Spleen (tissue), 11 donors: ENCODE results near the gene QSOX1. TPM values are rescaled to one million over a fixed set of nuclear protein-coding genes. Genes with fewer than 3 reads are reported as not detected.

Experiments used
- DNase-seq: peaks from one replicate; pipeline ENCODE4 v3.0.0-alpha.2; 2020
- H3K27ac ChIP-seq, 8 donors: fragments of 200-600 bp; sonication (generic) in 7 of 8; 1 replicate in 4 of 8; 2 replicates in 4 of 8; pipeline versions ENCODE4 v1.5.0 to v1.8.0; 2016 to 2021; ENCODE audit warnings: inconsistent platforms in 4 of 8, mild to moderate bottlenecking in 4 of 8, moderate library complexity in 1 of 8
- H3K27me3 ChIP-seq, 7 donors: fragments of 200-600 bp; sonication (generic) in 6 of 7; replicated peaks in 1 of 7; 1 replicate in 4 of 7; 2 replicates in 3 of 7; pipeline versions ENCODE4 v1.5.0 to v1.8.0; 2016 to 2021; ENCODE audit warnings: inconsistent platforms in 3 of 7, mild to moderate bottlenecking in 1 of 7
- H3K36me3 ChIP-seq, 6 donors: fragments of 200-600 bp; sonication (generic) in 5 of 6; 1 replicate in 4 of 6; 2 replicates in 2 of 6; pipeline versions ENCODE4 v1.5.0 to v1.8.0; 2016 to 2021; ENCODE audit warnings: inconsistent platforms in 2 of 6
- H3K4me1 ChIP-seq, 6 donors: fragments of 200-600 bp; sonication (generic) in 5 of 6; 1 replicate in 3 of 6; 2 replicates in 3 of 6; pipeline versions ENCODE4 v1.5.0 to v1.8.0; 2016 to 2021; ENCODE audit warnings: inconsistent platforms in 3 of 6
- H3K4me3 ChIP-seq, 8 donors: fragments of 200-600 bp; sonication (generic) in 7 of 8; 1 replicate in 4 of 8; 2 replicates in 4 of 8; pipeline versions ENCODE4 v1.5.0 to v1.8.0; 2016 to 2021; ENCODE audit warnings: inconsistent platforms in 4 of 8, mild to moderate bottlenecking in 4 of 8, moderate library complexity in 2 of 8
- H3K9me3 ChIP-seq, 8 donors: fragments of 200-600 bp; sonication (generic) in 7 of 8; 1 replicate in 4 of 8; 2 replicates in 4 of 8; pipeline versions ENCODE4 v1.5.0 to v1.8.0; 2016 to 2021; ENCODE audit warnings: inconsistent platforms in 4 of 8
- CTCF ChIP-seq, 11 experiments: fragments of 200-600 bp in 7 of 11; fragments of 450-650 bp in 4 of 11; sonication (generic) in 4 of 11; IDR thresholded peaks in 8 of 11; conservative IDR thresholded peaks in 3 of 11; 1 replicate in 7 of 11; 2 replicates in 4 of 11; pipeline versions ENCODE4 v1.4.0 to v1.8.0; 2016 to 2021; ENCODE audit warnings: antibody characterized with exemption in 11 of 11, inconsistent platforms in 4 of 11, mild to moderate bottlenecking in 1 of 11
- POLR2A ChIP-seq, 3 donors: fragments of 450-650 bp; IDR thresholded peaks; one replicate each; pipeline ENCODE4 v1.5.1; 2017; ENCODE audit warnings: antibody characterized with exemption in 3 of 3, mild to moderate bottlenecking in 1 of 3
- POLR2AphosphoS5 ChIP-seq, 3 donors: sonication (generic); formaldehyde crosslinking; IDR thresholded peaks; one replicate each; pipeline ENCODE4 v1.5.1; 2017; ENCODE audit warnings: antibody characterized with exemption in 3 of 3
- WGBS, 5 donors: extraction: QIAGEN DNeasy Blood & Tissue Kit in 3 of 5; methylation state at CpG; one replicate each; pipeline versions ENCODE4 v1.1.5 to v1.1.7; 2013 to 2018; 5-methylcytosine and 5-hydroxymethylcytosine counted together
- intact Hi-C: fragments of 100-400 bp; cut with DNase I; formaldehyde crosslinking; loops from one replicate; pipeline ENCODE4 v1.15.0; 2023; ENCODE audit warnings: low total_unique reads
- polyA plus RNA-seq, 3 donors: library from polyadenylated mRNA; stranded (reverse); fragments of 200-250 nt; gene quantifications; one replicate each; pipeline ENCODE4 v1.2.1, GENCODE V29; 2013
- total RNA-seq, 7 donors: library from RNA; depleted of rRNA in 3 of 7; stranded (reverse); fragments of >200 nt in 3 of 7; fragmentation: NEBNext Ultra II Directional in 4 of 7; extraction: Animal tissue kit (Norgen Biotek cat#: 25700) in 4 of 7; gene quantifications; one replicate each; pipeline versions ENCODE4 v1.1.0 to v1.2.1, GENCODE V29; 2016 to 2021
- donor health status: healthy with polysubstance abuse.
- donor health status: DM: no; HTN: no; CAD: no; lungs with moderate emphysema.
- donor health status: DM: no; HTN: no; CAD: no.
- donor health status: Bipolar disorder and iron deficiency.
- donor health status: healthy.
- donor health status: DM: no; HTN: no; CAD: no.
- donor health status: DM: yes; HTN: yes; CAD: no.

The QSOX1 gene
- total and polyA plus RNA-seq, 10 donors = 35.2 to 78.9 (median 56.5) TPM

- intact Hi-C loops = loop anchor here (10.0 kb wide), 2 partner anchors 163 to 223 kb away; no protein-coding TSS in a partner anchor
Measured at GRCh38 chr1:180251526-180252305, 97.0 kb downstream of the QSOX1 start.

GRCh38 chr1:180252638-180253536 is 98.2 kb downstream of the QSOX1 start:
- intact Hi-C loops = loop anchor here (10.0 kb wide), 2 partner anchors 162 to 222 kb away; no protein-coding TSS in a partner anchor

More at GRCh38 chr1:180251526-180252305, 97.0 kb downstream of the QSOX1 start:
- Histone ChIP-seq H3K9me3 (no peaks in the 10 kb centered on the region), H3K27ac (no peak overlapping the region), H3K4me1 (peaks cover 0 to 17% (median 7%) of the 10 kb centered on the region in 6 donors), H3K27me3 (peaks cover 0 to 53% (median 5%) of the 10 kb centered on the region in 7 donors), H3K36me3 (no peaks in the 10 kb centered on the region), H3K4me3 (no peak overlapping the region)
- peak; percentile 66 for DNase-seq
- TF ChIP-seq POLR2AphosphoS5 (IDR thresholded peaks at IDR 0.05) (no peak), CTCF (IDR thresholded peaks at IDR 0.05 in 8 of 11, conservative IDR thresholded peaks at IDR 0.05 in 3 of 11) (no peak), POLR2A (IDR thresholded peaks at IDR 0.05) (no peak)
- WGBS, 5 donors = 84 to 90% (median 87%) methylated on average over 8 to 9 of the region's 9 CpGs

More at GRCh38 chr1:180252638-180253536, 98.2 kb downstream of the QSOX1 start:
- H3K27me3 ChIP-seq = peaks cover 0 to 64% (median 15%) of the 10 kb centered on the region in 7 donors
- H3K4me3 ChIP-seq = no peak overlapping the region
- no peaks in the 10 kb centered on the region for H3K9me3 ChIP-seq
- peak overlapping the region in 1 of 8 donors; percentile 46 for H3K27ac ChIP-seq
- H3K36me3 ChIP-seq = no peaks in the 10 kb centered on the region
- TF ChIP-seq CTCF (IDR thresholded peaks at IDR 0.05 in 8 of 11, conservative IDR thresholded peaks at IDR 0.05 in 3 of 11) (peak; percentile 72 to 94 (median 86)), POLR2AphosphoS5 (IDR thresholded peaks at IDR 0.05) (peak in 1 of 3 donors; percentile 32), POLR2A (IDR thresholded peaks at IDR 0.05) (no peak)
- WGBS, 5 donors = 62 to 69% (median 64%) methylated on average over 12 of the region's 12 CpGs
- peaks cover 0 to 17% (median 7%) of the 10 kb centered on the region in 6 donors for H3K4me1 ChIP-seq
- peak; percentile 94 for DNase-seq

Other genes starting within 250 kb of the QSOX1 start
- 10 to 100 TPM; 60.2 to 89.2 (median 66.3) TPM for gene CEP350, start 200.1 kb upstream of the QSOX1 start, total RNA-seq
- 1 to 10 TPM; 3.5 to 5.3 (median 4.2) TPM for gene CEP350, start 200.1 kb upstream of the QSOX1 start, polyA plus RNA-seq
- 1 to 10 TPM in 1 of 7 donors, under 1 TPM in 1, not detected in 5; 0.68 to 2.0 TPM for gene LHX4, start 75.4 kb downstream of the QSOX1 start, total RNA-seq
- under 1 TPM; 0.02 to 0.03 (median 0.02) TPM for gene LHX4, start 75.4 kb downstream of the QSOX1 start, polyA plus RNA-seq